HG03139 (cell line): ENCODE measurements around the gene TYK2.

Experiments used
- ATAC-seq: cut with Tn5 transposase; IDR thresholded peaks from one replicate; pipeline ENCODE4 v1.9.1; 2021; ENCODE audit not compliant: unreplicated experiment

The TYK2 gene

DNA sequence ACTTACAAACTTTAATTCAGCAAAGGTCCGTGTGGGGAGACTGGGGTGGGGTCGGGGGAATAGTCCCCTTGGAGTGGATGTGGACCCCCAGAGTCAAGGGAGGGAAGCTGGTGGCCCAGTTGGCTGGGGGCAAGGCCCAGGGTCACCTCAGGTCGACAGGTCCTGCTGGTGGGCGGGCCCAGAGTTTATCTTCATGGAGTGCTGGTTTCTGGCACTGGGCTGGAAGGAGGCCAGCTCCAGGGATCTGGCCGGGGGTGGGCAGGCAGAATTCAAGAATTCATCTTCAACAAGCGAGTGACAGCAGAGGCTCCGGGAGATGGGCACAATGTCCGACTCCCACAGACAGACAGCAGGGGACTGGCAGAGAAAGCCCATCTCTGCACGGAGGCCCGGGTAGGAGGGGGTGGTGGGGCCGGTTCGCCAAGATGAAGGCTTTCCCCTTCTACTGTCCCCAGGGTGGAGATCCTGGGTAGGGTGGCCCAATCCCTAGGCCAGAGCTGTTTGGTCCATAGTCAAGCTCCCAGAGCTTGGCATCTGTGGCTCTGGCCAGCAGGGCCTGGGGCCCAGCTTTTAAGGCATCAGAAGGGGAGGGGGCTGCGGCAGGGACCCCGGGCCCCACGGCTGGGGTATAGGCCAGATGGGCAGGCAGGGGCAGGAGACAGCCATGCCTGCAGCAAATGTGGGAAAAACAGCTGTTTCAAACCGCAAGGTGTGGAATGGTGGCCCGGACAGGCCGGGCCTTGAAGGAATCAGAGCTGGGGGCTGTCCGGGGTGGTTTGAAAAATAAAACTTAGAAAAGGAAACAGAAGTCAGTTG is 63.9 kb downstream of the TYK2 start:
- ATAC-seq: no peak

- peak; percentile 50 for ATAC-seq
These were observed 64.8 kb downstream of the TYK2 start, which contains the start of gene FDX2 for GRCh38 chr19:10315335-10316214. FDX2 (minus strand) TSS chr19:10316015; CDS start chr19:10315996, 19 bp downstream.

DNA sequence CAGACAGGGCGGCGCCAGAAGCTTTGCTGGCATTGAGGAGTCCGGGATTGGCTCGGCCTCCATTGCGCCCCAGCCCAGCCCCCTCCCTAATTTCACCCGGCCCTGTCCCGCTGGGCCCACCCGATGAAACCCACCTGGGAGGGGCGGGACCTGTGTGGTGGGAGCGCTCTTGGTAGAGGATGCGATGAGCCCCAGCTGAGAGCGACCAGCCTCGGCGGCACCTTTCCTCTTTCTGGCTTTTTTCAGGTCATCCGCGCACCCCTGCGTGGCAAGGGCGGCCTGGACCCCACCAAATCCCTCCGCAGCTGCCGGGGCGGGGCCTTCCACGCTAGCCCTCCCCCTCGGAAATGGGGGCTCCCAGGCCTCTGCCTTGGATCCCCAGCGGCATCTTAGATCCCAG is 70.9 kb downstream of the TYK2 start, which contains the start of gene ZGLP1:
TSS of gene ZGLP1 (minus strand) at position 393 of the 400 bp plus-strand sequence.
- no peak for ATAC-seq

GRCh38 chr19:10306327-10306726 is 74.0 kb downstream of the TYK2 start:
- ATAC-seq: no peak

DNA sequence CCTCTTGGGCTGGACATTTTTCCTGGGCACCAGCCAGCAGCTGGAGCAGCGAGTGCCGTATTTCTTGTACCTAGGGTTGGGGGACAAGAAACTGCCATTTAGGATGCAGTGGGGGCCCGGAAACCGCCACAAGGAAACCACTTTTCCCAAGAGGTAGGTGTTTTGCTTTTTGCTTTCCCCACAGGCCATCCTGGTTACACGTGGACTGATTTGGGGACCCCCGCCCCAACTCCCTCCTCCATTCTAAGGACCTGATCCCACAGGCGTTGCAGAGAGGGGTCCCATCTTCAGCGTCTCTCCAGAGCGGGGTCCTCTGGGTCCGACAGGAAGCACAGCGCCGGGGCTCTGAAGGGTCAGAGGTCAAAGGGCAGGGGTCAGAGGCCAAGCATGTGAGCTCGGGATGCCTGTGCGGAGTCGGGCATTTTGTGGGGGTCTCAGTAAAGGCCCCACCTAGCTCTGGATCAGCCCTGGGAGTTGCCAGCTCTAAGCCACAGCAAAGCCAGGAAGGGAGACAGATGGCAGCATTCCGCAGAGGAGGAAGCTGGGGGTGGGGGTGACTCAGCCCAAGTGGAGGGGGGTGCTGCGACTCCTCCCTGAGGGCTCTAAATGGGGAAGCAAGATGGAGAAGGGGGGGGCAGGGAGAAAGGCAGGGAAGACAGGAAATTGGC is 75.1 kb downstream of the TYK2 start:
- no peak for ATAC-seq
